Keratinocyte (primary cell): ENCODE data around the gene ACOXL.

Experiments used
- CTCF ChIP-seq, 3 experiments: IDR thresholded peaks in 1 of 3; conservative IDR thresholded peaks in 1 of 3; optimal IDR thresholded peaks in 1 of 3; 2 replicates in 2 of 3; 3 replicates in 1 of 3; pipeline versions ENCODE3 to v1.5.1; 2011; ENCODE audit warnings: low read length in 3 of 3, mild to moderate bottlenecking in 3 of 3, moderate library complexity in 2 of 3, control low read depth in 1 of 3, inconsistent platforms in 1 of 3; ENCODE audit not compliant: insufficient read depth in 2 of 3; ENCODE audit errors: extremely low read depth in 1 of 3
- EZH2 ChIP-seq: IDR thresholded peaks from one replicate; pipeline ENCODE4 v1.6.1; 2012; ENCODE audit warnings: inconsistent platforms, mild to moderate bottlenecking, low read length, moderate library complexity

- no peak for TF ChIP-seq EZH2
- TF ChIP-seq CTCF (optimal IDR thresholded peaks at IDR 0.05 in 1 of 3, IDR thresholded peaks at IDR 0.05 in 1 of 3, conservative IDR thresholded peaks at IDR 0.05 in 1 of 3; ENCODE audit: extremely low read depth in 1 of 3, insufficient read depth in 2 of 3, low read length in 3 of 3) = no peak
Observed at GRCh38 chr2:110707386-110707965, 24.9 kb upstream of the ACOXL start.
